Hepatocyte (in vitro differentiated cells): ENCODE results near the gene RNF166. TPM values are rescaled to one million over a fixed set of nuclear protein-coding genes. Genes with fewer than 3 reads are reported as not detected.

Experiments
- DNase-seq: peaks from one replicate; pipeline ENCODE4 v3.0.0-alpha.2; 2016; ENCODE audit warnings: low spot score
- H2AFZ ChIP-seq: fragments of 200-600 bp; sonication (generic); 2 replicates; pipeline ENCODE4 v1.6.0; 2016; ENCODE audit warnings: antibody characterized with exemption, mild to moderate bottlenecking
- H3K27ac ChIP-seq: fragments of 200-600 bp; sonication (generic); 2 replicates; pipeline ENCODE4 v1.5.1; 2016; ENCODE audit warnings: mild to moderate bottlenecking
- H3K27me3 ChIP-seq: fragments of 200-600 bp; sonication (generic); 2 replicates; pipeline ENCODE4 v1.6.1; 2016
- H3K36me3 ChIP-seq: fragments of 200-600 bp; sonication (generic); replicated peaks from 2 replicates; pipeline ENCODE4 v1.5.1; 2016; ENCODE audit warnings: low read depth; ENCODE audit not compliant: insufficient read depth
- H3K4me1 ChIP-seq: fragments of 200-600 bp; sonication (generic); 2 replicates; pipeline ENCODE4 v1.5.1; 2016; ENCODE audit warnings: mild to moderate bottlenecking, moderate library complexity; ENCODE audit not compliant: insufficient read depth
- H3K4me2 ChIP-seq: fragments of 200-600 bp; sonication (generic); 2 replicates; pipeline ENCODE4 v1.6.0; 2016
- H3K4me3 ChIP-seq: fragments of 200-600 bp; sonication (generic); 2 replicates; pipeline ENCODE4 v1.5.1; 2016; ENCODE audit warnings: mild to moderate bottlenecking
- H3K79me2 ChIP-seq: fragments of 200-600 bp; sonication (generic); 2 replicates; pipeline ENCODE4 v1.6.0; 2017; ENCODE audit warnings: mild to moderate bottlenecking
- H3K9me2 ChIP-seq: fragments of 200-600 bp; sonication (generic); replicated peaks from 2 replicates; pipeline ENCODE4 v1.6.0; 2017; ENCODE audit warnings: mild to moderate bottlenecking; ENCODE audit not compliant: insufficient read depth
- H3K9me3 ChIP-seq: fragments of 200-600 bp; sonication (generic); 2 replicates; pipeline ENCODE4 v1.5.1; 2016; ENCODE audit warnings: low read depth, mild to moderate bottlenecking
- H4K20me1 ChIP-seq: fragments of 200-600 bp; sonication (generic); 2 replicates; pipeline ENCODE4 v1.6.0; 2016; ENCODE audit warnings: mild to moderate bottlenecking; ENCODE audit not compliant: insufficient read depth, poor library complexity, severe bottlenecking
- EZH2 ChIP-seq: fragments of 200-600 bp; sonication (generic); IDR thresholded peaks from 2 replicates; pipeline ENCODE4 v1.6.1; 2016; ENCODE audit warnings: antibody characterized with exemption, mild to moderate bottlenecking, borderline replicate concordance
- EZH2phosphoT487 ChIP-seq: fragments of 200-600 bp; sonication (generic); IDR thresholded peaks from one replicate; pipeline ENCODE4 v1.6.1; 2018; ENCODE audit warnings: antibody characterized with exemption, mild to moderate bottlenecking, low read depth, moderate library complexity; ENCODE audit not compliant: unreplicated experiment, severe bottlenecking
- WGBS: methylation state at CpG from one replicate; pipeline ENCODE4 v1.1.6; 2016; ENCODE audit warnings: low lambda C conversion rate; ENCODE audit errors: missing lambda C conversion rate; 5-methylcytosine and 5-hydroxymethylcytosine counted together
- polyA plus RNA-seq: library from polyadenylated mRNA; unstranded; fragments of >200 nt; fragmentation: Nextera tagmentation; extraction: Ambion mirVana; gene quantifications from 2 replicates; pipeline ENCODE4 v1.2.1, GENCODE V29; 2016
- total RNA-seq: library from RNA; depleted of rRNA; stranded (reverse); fragments of >200 nt; gene quantifications from 2 replicates; pipeline ENCODE4 v1.2.3, GENCODE V29; 2014
- TF ChIP-seq, protein P1 (sequence below): fragments of 200-600 bp; sonication (generic); IDR thresholded peaks from 2 replicates; pipeline ENCODE4 v1.5.1; 2016; ENCODE audit warnings: antibody characterized with exemption, mild to moderate bottlenecking; ENCODE audit not compliant: poor library complexity

Gene RNF166
- total and polyA plus RNA-seq, 2 experiments from 2014 or later, result 10.1 to 16.8 TPM

- H3K4me2 ChIP-seq, result no peak overlapping the region
- no peak overlapping the region for H3K4me3 ChIP-seq
- no peaks in the 10 kb centered on the region for H3K9me3 ChIP-seq
- H4K20me1 ChIP-seq, result peaks cover 35% of the 10 kb centered on the region
- H3K79me2 ChIP-seq, result peaks cover 35% of the 10 kb centered on the region
- WGBS, result 97% methylated on average over 19 of the region's 19 CpGs
- H3K27me3 ChIP-seq, result no peaks in the 10 kb centered on the region
- no peak for TF ChIP-seq EZH2phosphoT487
- TF ChIP-seq, protein P1, sequence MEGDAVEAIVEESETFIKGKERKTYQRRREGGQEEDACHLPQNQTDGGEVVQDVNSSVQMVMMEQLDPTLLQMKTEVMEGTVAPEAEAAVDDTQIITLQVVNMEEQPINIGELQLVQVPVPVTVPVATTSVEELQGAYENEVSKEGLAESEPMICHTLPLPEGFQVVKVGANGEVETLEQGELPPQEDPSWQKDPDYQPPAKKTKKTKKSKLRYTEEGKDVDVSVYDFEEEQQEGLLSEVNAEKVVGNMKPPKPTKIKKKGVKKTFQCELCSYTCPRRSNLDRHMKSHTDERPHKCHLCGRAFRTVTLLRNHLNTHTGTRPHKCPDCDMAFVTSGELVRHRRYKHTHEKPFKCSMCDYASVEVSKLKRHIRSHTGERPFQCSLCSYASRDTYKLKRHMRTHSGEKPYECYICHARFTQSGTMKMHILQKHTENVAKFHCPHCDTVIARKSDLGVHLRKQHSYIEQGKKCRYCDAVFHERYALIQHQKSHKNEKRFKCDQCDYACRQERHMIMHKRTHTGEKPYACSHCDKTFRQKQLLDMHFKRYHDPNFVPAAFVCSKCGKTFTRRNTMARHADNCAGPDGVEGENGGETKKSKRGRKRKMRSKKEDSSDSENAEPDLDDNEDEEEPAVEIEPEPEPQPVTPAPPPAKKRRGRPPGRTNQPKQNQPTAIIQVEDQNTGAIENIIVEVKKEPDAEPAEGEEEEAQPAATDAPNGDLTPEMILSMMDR, result no peak
- H3K27ac ChIP-seq, result no peak overlapping the region
- H2AFZ ChIP-seq, result no peak overlapping the region
- no peak for DNase-seq
- H3K9me2 ChIP-seq, result no peaks in the 10 kb centered on the region
- H3K36me3 ChIP-seq, result no peaks in the 10 kb centered on the region
- H3K4me1 ChIP-seq, result peaks cover 18% of the 10 kb centered on the region
Observed at GRCh38 chr16:88657371-88657770, 48.8 kb downstream of the RNF166 start.

GRCh38 chr16:88656291-88656980 is 49.8 kb downstream of the RNF166 start:
- Histone ChIP-seq H3K36me3 (no peaks in the 10 kb centered on the region), H3K9me2 (no peaks in the 10 kb centered on the region), H3K27me3 (no peaks in the 10 kb centered on the region), H3K4me1 (peaks cover 16% of the 10 kb centered on the region), H3K79me2 (peaks cover 26% of the 10 kb centered on the region), H3K4me2 (no peak overlapping the region), H3K27ac (no peak overlapping the region), H4K20me1 (peaks cover 27% of the 10 kb centered on the region), H3K9me3 (no peaks in the 10 kb centered on the region), H3K4me3 (no peak overlapping the region), H2AFZ (no peak overlapping the region)
- no peak for DNase-seq
- TF ChIP-seq, protein P1, result no peak
- TF ChIP-seq EZH2phosphoT487, result no peak
- no peak for TF ChIP-seq EZH2
- 93% methylated on average over 22 of the region's 25 CpGs for WGBS

- Histone ChIP-seq H3K27ac (no peak overlapping the region), H3K9me3 (no peaks in the 10 kb centered on the region), H3K79me2 (peaks cover 20% of the 10 kb centered on the region), H3K27me3 (no peaks in the 10 kb centered on the region), H4K20me1 (peaks cover 21% of the 10 kb centered on the region), H3K4me2 (no peak overlapping the region), H3K9me2 (no peaks in the 10 kb centered on the region), H3K4me1 (peaks cover 15% of the 10 kb centered on the region), H2AFZ (no peak overlapping the region), H3K36me3 (no peaks in the 10 kb centered on the region), H3K4me3 (no peak overlapping the region)
- TF ChIP-seq, protein P1, result no peak
- no peak for TF ChIP-seq EZH2
- no peak for TF ChIP-seq EZH2phosphoT487
- no peak for DNase-seq
- 89% methylated on average over 26 of the region's 29 CpGs for WGBS
Observed at GRCh38 chr16:88655733-88656281, 50.4 kb downstream of the RNF166 start.
